GM06990 (cell line): ENCODE data around the gene ADRA2B.

Experiments used
- DNase-seq: peaks from one replicate; pipeline ENCODE4 v3.0.0-alpha.2; 2011; ENCODE audit not compliant: insufficient read length; ENCODE audit errors: extremely low read depth
- H3K27me3 ChIP-seq: replicated peaks from 2 replicates; pipeline ENCODE4 v1.6.0; 2011; ENCODE audit warnings: low read length; ENCODE audit not compliant: control insufficient read depth, insufficient read depth
- H3K36me3 ChIP-seq: 2 replicates; pipeline ENCODE4 v1.5.1; 2011; ENCODE audit warnings: low read length; ENCODE audit not compliant: control insufficient read depth, insufficient read depth
- H3K4me3 ChIP-seq: replicated peaks from 2 replicates; pipeline ENCODE4 v1.5.1; 2011; ENCODE audit warnings: low read depth, mild to moderate bottlenecking, control low read depth, low read length
- TF ChIP-seq, protein P1 (sequence below): IDR thresholded peaks from 2 replicates; pipeline ENCODE4 v1.5.1; 2011; ENCODE audit warnings: low read length, control low read depth, mild to moderate bottlenecking, inconsistent platforms; ENCODE audit not compliant: insufficient read depth, poor library complexity, severe bottlenecking

ADRA2B gene

DNA sequence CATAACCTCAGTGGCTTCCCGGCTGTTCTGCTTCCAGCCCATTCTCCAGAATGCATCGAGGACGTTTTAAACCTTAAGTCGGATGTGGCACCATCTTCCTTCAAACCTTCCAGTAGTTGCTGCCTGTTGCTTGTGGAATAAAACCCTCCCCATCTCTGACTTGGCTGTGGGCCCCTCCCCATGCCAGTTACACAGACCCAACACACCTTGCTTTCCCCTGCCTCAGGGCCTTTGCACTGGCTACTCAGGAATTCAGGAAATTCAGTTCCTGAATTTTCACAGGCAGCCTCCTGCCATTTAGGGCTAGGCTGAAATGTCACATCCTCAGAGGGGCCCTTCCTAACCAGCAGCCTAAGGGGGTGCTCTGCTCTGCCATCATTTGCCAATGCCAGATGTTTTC lies 5.0 kb upstream of the ADRA2B start:
- TF ChIP-seq, protein P1, sequence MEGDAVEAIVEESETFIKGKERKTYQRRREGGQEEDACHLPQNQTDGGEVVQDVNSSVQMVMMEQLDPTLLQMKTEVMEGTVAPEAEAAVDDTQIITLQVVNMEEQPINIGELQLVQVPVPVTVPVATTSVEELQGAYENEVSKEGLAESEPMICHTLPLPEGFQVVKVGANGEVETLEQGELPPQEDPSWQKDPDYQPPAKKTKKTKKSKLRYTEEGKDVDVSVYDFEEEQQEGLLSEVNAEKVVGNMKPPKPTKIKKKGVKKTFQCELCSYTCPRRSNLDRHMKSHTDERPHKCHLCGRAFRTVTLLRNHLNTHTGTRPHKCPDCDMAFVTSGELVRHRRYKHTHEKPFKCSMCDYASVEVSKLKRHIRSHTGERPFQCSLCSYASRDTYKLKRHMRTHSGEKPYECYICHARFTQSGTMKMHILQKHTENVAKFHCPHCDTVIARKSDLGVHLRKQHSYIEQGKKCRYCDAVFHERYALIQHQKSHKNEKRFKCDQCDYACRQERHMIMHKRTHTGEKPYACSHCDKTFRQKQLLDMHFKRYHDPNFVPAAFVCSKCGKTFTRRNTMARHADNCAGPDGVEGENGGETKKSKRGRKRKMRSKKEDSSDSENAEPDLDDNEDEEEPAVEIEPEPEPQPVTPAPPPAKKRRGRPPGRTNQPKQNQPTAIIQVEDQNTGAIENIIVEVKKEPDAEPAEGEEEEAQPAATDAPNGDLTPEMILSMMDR = no peak
- H3K27me3 ChIP-seq = peaks cover 4% of the 10 kb centered on the region; the same call in 1 of the 2 replicates
- no peak for DNase-seq
- no peak overlapping the region for H3K4me3 ChIP-seq
- no peaks in the 10 kb centered on the region for H3K36me3 ChIP-seq

DNA sequence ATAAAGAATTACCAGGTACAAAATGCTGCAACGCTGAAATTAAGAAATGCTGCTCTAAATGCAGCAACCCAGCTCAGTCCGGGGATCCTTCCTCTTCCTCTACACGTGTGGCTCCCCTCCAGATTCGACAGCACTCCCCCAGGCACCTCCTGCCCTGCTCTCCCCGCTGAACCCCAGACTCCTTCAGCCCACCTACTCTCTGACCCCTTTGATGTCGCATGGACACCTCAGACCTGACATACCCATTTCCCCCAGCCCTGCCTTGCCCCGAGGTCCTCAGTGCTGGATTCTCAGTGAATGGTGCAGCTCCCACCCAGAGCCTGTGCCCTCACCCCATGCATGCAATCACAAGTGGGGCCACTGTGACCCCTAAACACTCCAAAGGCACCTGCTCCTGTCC lies 4.6 kb upstream of the ADRA2B start:
- TF ChIP-seq, protein P1 = no peak
- H3K4me3 ChIP-seq = no peak overlapping the region
- no peak for DNase-seq
- peaks cover 4% of the 10 kb centered on the region; the same call in 1 of the 2 replicates for H3K27me3 ChIP-seq
- H3K36me3 ChIP-seq = no peaks in the 10 kb centered on the region

DNA sequence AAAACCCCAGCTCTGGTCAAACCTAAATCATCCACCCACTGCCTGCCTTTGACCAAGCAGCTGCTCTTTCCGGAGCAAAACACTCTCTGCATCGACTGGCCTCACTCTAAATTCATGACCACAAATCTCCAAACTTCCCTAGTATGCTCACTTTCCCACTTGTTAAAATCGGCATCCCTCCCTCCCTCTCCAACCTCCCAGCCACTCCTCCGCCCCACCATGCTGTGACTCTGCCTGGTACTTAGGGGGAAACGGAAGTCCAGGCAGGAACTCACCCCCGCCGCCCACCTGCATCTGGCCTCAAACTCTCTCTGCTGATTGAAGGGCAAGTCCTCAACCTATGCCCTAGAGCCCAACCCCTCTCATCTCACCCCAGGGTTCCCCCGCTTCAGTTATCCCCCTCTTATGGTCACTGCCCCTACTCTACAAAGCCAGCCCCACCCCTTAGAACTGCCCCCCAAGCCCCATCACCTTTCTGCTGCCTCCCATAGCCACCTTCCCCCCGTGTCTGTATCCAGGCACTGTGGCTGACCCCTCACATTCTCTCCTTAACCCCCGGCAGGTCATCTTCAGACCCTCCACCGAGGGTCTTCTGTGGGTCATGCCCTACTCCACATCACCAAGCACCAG lies 3.8 kb upstream of the ADRA2B start:
- H3K36me3 ChIP-seq = no peaks in the 10 kb centered on the region
- H3K4me3 ChIP-seq = no peak overlapping the region
- TF ChIP-seq, protein P1 = no peak
- DNase-seq = no peak
- peaks cover 4% of the 10 kb centered on the region; the same call in 1 of the 2 replicates for H3K27me3 ChIP-seq

DNA sequence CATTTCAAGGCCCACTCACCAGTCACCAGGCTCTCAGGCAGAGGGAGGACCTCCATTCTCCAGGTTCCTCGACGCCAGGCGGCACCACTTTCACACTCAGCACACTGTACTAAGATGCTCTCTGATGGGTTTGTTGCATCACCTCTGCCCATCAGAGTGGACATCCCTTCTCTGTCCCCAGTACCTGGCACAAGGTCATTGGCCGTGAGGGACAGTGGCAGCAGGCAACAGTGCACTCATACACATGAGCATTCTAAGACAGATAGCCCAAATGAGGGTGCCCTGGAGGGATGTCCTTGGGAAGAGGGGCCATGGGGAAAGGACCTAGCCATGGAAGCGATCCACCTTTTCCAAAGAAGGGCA lies 3.0 kb upstream of the ADRA2B start:
- Histone ChIP-seq H3K4me3 (no peak overlapping the region), H3K36me3 (no peaks in the 10 kb centered on the region), H3K27me3 (peaks cover 4% of the 10 kb centered on the region; the same call in 1 of the 2 replicates)
- TF ChIP-seq, protein P1 = no peak
- no peak for DNase-seq

DNA sequence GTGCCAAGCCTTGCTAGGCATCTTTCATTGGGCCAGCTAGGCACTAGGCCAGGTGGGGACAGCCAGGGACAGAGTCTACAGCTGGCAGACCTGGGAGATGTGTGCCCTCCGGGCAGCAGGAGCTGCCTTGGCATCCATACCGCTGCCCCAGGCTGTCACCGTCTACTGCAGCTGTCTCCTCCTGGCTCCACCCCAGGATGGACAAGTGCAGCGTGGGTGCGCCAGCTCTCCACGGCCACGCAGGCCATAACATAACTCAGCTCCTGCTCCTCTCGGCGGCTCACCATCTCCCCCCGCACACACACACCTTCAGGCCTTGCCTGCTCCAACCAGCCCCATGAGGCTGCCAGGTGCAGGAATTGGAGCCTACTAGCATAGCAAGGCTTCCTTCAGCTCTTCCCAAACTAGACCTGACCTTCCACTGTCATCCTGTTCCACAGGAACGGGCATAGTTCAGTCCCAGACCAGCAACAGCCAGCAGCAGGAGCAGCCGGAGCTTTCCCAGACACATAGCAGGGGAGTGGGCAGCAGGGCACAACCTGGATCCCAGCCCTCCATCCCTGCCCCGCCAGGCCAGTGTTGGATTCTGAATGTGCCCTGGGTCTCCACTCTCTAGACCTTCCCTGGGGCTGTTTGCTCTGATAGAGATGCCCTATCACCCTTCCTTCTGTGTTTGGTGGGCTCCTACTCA lies 2.5 kb upstream of the ADRA2B start:
- Histone ChIP-seq H3K4me3 (no peak overlapping the region), H3K27me3 (peaks cover 4% of the 10 kb centered on the region; the same call in 1 of the 2 replicates), H3K36me3 (no peaks in the 10 kb centered on the region)
- TF ChIP-seq, protein P1 = no peak
- no peak for DNase-seq
